Thymus (tissue), 11 donors: ENCODE measurements around the gene KDM8. TPM values are rescaled to one million over a fixed set of nuclear protein-coding genes. Genes with fewer than 3 reads are reported as not detected.
"Not testable (repeated sequence)": the region's sequence is repeated elsewhere in the genome, so short reads cannot be mapped to it uniquely, and the experiment has no call there.

Experiments used
- DNase-seq, 9 donors: peaks; one replicate each; pipeline ENCODE4 v3.0.0-alpha.2; 2013; ENCODE audit warnings: low spot score in 9 of 9, low read depth in 6 of 9, missing footprints in 1 of 9
- H3K27ac ChIP-seq, 2 donors: one replicate each; pipeline ENCODE4 v1.5.1; 2013; ENCODE audit warnings: control low read depth in 1 of 2, low read depth in 1 of 2, low read length in 1 of 2, mild to moderate bottlenecking in 1 of 2, moderate library complexity in 1 of 2
- H3K27me3 ChIP-seq, 2 donors: one replicate each; pipeline ENCODE4 v1.5.1; 2013; ENCODE audit warnings: low read length in 1 of 2; ENCODE audit not compliant: control insufficient read depth in 2 of 2, insufficient read depth in 1 of 2
- H3K36me3 ChIP-seq, 2 donors: one replicate each; pipeline ENCODE4 v1.5.1; 2013; ENCODE audit warnings: low read length in 1 of 2, mild to moderate bottlenecking in 1 of 2, moderate library complexity in 1 of 2; ENCODE audit not compliant: control insufficient read depth in 2 of 2, insufficient read depth in 2 of 2
- H3K4me1 ChIP-seq, 2 donors: one replicate each; pipeline ENCODE4 v1.5.1; 2013; ENCODE audit warnings: low read length in 2 of 2; ENCODE audit not compliant: control insufficient read depth in 2 of 2, insufficient read depth in 2 of 2
- H3K4me3 ChIP-seq, 2 donors: one replicate each; pipeline ENCODE4 v1.5.1; 2013; ENCODE audit warnings: low read length in 2 of 2, control low read depth in 1 of 2, mild to moderate bottlenecking in 1 of 2
- H3K9me3 ChIP-seq, 2 donors: one replicate each; pipeline ENCODE4 v1.5.1; 2013; ENCODE audit warnings: low read length in 1 of 2, mild to moderate bottlenecking in 1 of 2; ENCODE audit not compliant: control insufficient read depth in 2 of 2, insufficient read depth in 1 of 2
- WGBS: extraction: QIAGEN DNeasy Blood & Tissue Kit; methylation state at CpG from one replicate; pipeline ENCODE4 v1.1.7; 2013; 5-methylcytosine and 5-hydroxymethylcytosine counted together
- polyA plus RNA-seq: library from polyadenylated mRNA; stranded (reverse); fragments of 200-250 nt; gene quantifications from one replicate; pipeline ENCODE4 v1.2.3, GENCODE V29; 2013
- total RNA-seq: library from RNA; stranded (reverse); fragments of 120-200 nt; gene quantifications from one replicate; pipeline ENCODE4 v1.2.4, GENCODE V29; 2013
- donor health status: healthy.

Gene KDM8
- total and polyA plus RNA-seq, 2 donors = 6.2 to 7.1 TPM

- Histone ChIP-seq H3K27ac (no peak overlapping the region), H3K9me3 (no peaks in the 10 kb centered on the region), H3K4me3 (no peak overlapping the region), H3K36me3 (peaks cover 19 to 21% of the 10 kb centered on the region in 2 donors), H3K27me3 (no peaks in the 10 kb centered on the region), H3K4me1 (peaks cover 3 to 5% of the 10 kb centered on the region in 2 donors)
- 90% methylated on average over 4 of the region's 4 CpGs for WGBS
- DNase-seq = no peak
Measured at GRCh38 chr16:27259710-27260109, 56.4 kb downstream of the KDM8 start.

GRCh38 chr16:27262904-27263423 lies 59.6 kb downstream of the KDM8 start:
- not testable (repeated sequence) for H3K27me3 ChIP-seq, H3K4me3 ChIP-seq, H3K27ac ChIP-seq, H3K36me3 ChIP-seq, DNase-seq, H3K9me3 ChIP-seq, H3K4me1 ChIP-seq
- WGBS = 95% methylated on average over 2 of the region's 2 CpGs

GRCh38 chr16:27264151-27264550 lies 60.8 kb downstream of the KDM8 start:
- Histone ChIP-seq H3K4me3 (no peak overlapping the region), H3K36me3 (no peaks in the 10 kb centered on the region), H3K27me3 (no peaks in the 10 kb centered on the region), H3K4me1 (peaks cover 5 to 6% of the 10 kb centered on the region in 2 donors), H3K27ac (no peak overlapping the region), H3K9me3 (no peaks in the 10 kb centered on the region)
- 94% methylated on average over 6 of the region's 6 CpGs for WGBS
- no peak for DNase-seq

- Histone ChIP-seq H3K27ac (no peak overlapping the region), H3K36me3 (no peaks in the 10 kb centered on the region), H3K9me3 (no peaks in the 10 kb centered on the region), H3K27me3 (no peaks in the 10 kb centered on the region), H3K4me1 (peaks cover 7 to 9% of the 10 kb centered on the region in 2 donors), H3K4me3 (no peak overlapping the region)
- no peak for DNase-seq
- WGBS = 97% methylated on average over 1 of the region's 1 CpG
Measured at GRCh38 chr16:27265982-27266381, 62.7 kb downstream of the KDM8 start.

- Histone ChIP-seq H3K36me3 (no peaks in the 10 kb centered on the region), H3K4me3 (no peak overlapping the region), H3K27me3 (no peaks in the 10 kb centered on the region), H3K9me3 (no peaks in the 10 kb centered on the region), H3K4me1 (peaks cover 7 to 9% of the 10 kb centered on the region in 2 donors), H3K27ac (no peak overlapping the region)
- WGBS = 93% methylated on average over 8 of the region's 8 CpGs
- DNase-seq = no peak
Measured at GRCh38 chr16:27267037-27267677, 63.8 kb downstream of the KDM8 start.

- H3K27me3 ChIP-seq = no peaks in the 10 kb centered on the region
- H3K27ac ChIP-seq = peak within 1 kb of the TSS; percentile 44 to 68
- H3K9me3 ChIP-seq = no peaks in the 10 kb centered on the region
- H3K36me3 ChIP-seq = no peaks in the 10 kb centered on the region
- DNase-seq = peak; percentile 87 to 98 (median 95)
- H3K4me1 ChIP-seq = peaks cover 11 to 14% of the 10 kb centered on the region in 2 donors
- 9% methylated on average over 58 of the region's 58 CpGs for WGBS
- peak within 1 kb of the TSS; percentile 91 to 94 for H3K4me3 ChIP-seq
Measured at GRCh38 chr16:27268376-27269299, 65.3 kb downstream of the KDM8 start, which contains the start of gene NSMCE1. Gene NSMCE1, minus strand, starts transcription at chr16:27268772. Its CDS starts 11,202 bp downstream, at chr16:27257570.

GRCh38 chr16:27269300-27270150 lies 66.2 kb downstream of the KDM8 start:
- DNase-seq = no peak
- Histone ChIP-seq H3K36me3 (no peaks in the 10 kb centered on the region), H3K4me3 (peak overlapping the region; percentile 91 to 94), H3K4me1 (peaks cover 16 to 22% of the 10 kb centered on the region in 2 donors), H3K9me3 (no peaks in the 10 kb centered on the region), H3K27ac (no peak overlapping the region), H3K27me3 (no peaks in the 10 kb centered on the region)
- WGBS = 92% methylated on average over 9 of the region's 9 CpGs

GRCh38 chr16:27270349-27270748 lies 67.0 kb downstream of the KDM8 start:
- Histone ChIP-seq H3K4me1 (peaks cover 16 to 23% of the 10 kb centered on the region in 2 donors), H3K27ac (no peak overlapping the region), H3K36me3 (no peaks in the 10 kb centered on the region), H3K27me3 (no peaks in the 10 kb centered on the region), H3K9me3 (no peaks in the 10 kb centered on the region), H3K4me3 (no peak overlapping the region)
- 95% methylated on average over 4 of the region's 4 CpGs for WGBS
- DNase-seq = no peak
